HepG2 (cell line): ENCODE measurements around the gene CCDC157. TPM values are rescaled to one million over a fixed set of nuclear protein-coding genes. Genes with fewer than 3 reads are reported as not detected.

ENCODE experiments used
- ATAC-seq: fragments of 200-7000 bp; cut with Tn5 transposase; 3 replicates; pipeline ENCODE4 v1.9.1; 2020; ENCODE audit warnings: mild to moderate bottlenecking, moderate library complexity
- BruUV-seq: library from RNA; stranded (reverse); fragments of 400-500 nt; replicated peaks from 2 replicates; lab custom pipeline; 2021; lab: Mats Ljungman, UMichigan
- CTCF ChIA-PET: fragments of 300-600 bp; formaldehyde crosslinking; extraction: SDS; loops from one replicate; lab custom pipeline; 2021; ENCODE audit warnings: low total read pairs, inconsistent platforms, low intra/inter-chr PET ratio; lab: Yijun Ruan, JAX
- POLR2A ChIA-PET: fragments of 350-600 bp; sonication (Branson Sonifier 250); formaldehyde crosslinking; loops from one replicate; lab custom pipeline; 2020; ENCODE audit warnings: antibody characterized with exemption, inconsistent platforms; lab: Yijun Ruan, JAX
- DNase-seq: peaks from one replicate; pipeline ENCODE4 v3.0.0-alpha.2; 2015; ENCODE audit warnings: low spot score
- FAIRE-seq: peaks from 3 replicates; lab custom pipeline; 2011; peaks lifted over from hg19 to GRCh38; lab: Jason Lieb, UNC
- H2AFZ ChIP-seq: one replicate; pipeline ENCODE4 v1.6.1; 2011; ENCODE audit warnings: low read length, inconsistent platforms
- H3K27ac ChIP-seq: fragments of 300-600 bp; 3 replicates; pipeline ENCODE4 v1.8.0; 2011; ENCODE audit warnings: mixed run types, mild to moderate bottlenecking, mixed read lengths, low read length, inconsistent platforms; ENCODE audit not compliant: insufficient read depth; ENCODE audit errors: extremely low read length
- H3K27me3 ChIP-seq, 2 experiments: fragments of 200-600 bp in 1 of 2; 2 replicates in 1 of 2; 3 replicates in 1 of 2; pipeline versions ENCODE4 v1.6.0 to v1.8.0; 2011; ENCODE audit warnings: low read length in 2 of 2, mild to moderate bottlenecking in 2 of 2, moderate library complexity in 2 of 2, inconsistent platforms in 1 of 2; ENCODE audit not compliant: insufficient read depth in 2 of 2, control insufficient read depth in 1 of 2
- H3K36me3 ChIP-seq, 2 experiments: fragments of 200-600 bp in 1 of 2; replicated peaks in 1 of 2; 2 replicates in 1 of 2; 3 replicates in 1 of 2; pipeline versions ENCODE4 v1.5.1 to v1.8.0; 2011; ENCODE audit warnings: low read length in 2 of 2, inconsistent platforms in 1 of 2; ENCODE audit not compliant: insufficient read depth in 2 of 2, control insufficient read depth in 1 of 2
- H3K4me1 ChIP-seq: 2 replicates; pipeline ENCODE4 v1.5.1; 2012; ENCODE audit warnings: low read length, inconsistent platforms; ENCODE audit not compliant: insufficient read depth
- H3K4me2 ChIP-seq: 2 replicates; pipeline ENCODE4 v1.6.0; 2011; ENCODE audit warnings: low read depth, low read length, inconsistent platforms
- H3K4me3 ChIP-seq, 3 experiments: fragments of 200-600 bp in 1 of 3; sonication (generic), shearing (Covaris generic) in 1 of 3; replicated peaks in 1 of 3; 2 replicates each; pipeline ENCODE4 v1.5.1; 2011 to 2016; ENCODE audit warnings: low read length in 3 of 3, inconsistent platforms in 2 of 3, low read depth in 2 of 3, mild to moderate bottlenecking in 2 of 3, control low read depth in 1 of 3, mixed read lengths in 1 of 3; ENCODE audit not compliant: insufficient read depth in 1 of 3
- H3K79me2 ChIP-seq: one replicate; pipeline ENCODE4 v1.6.1; 2011; ENCODE audit warnings: low read length, inconsistent platforms; ENCODE audit not compliant: insufficient read depth
- H3K9ac ChIP-seq: 2 replicates; pipeline ENCODE4 v1.6.0; 2011; ENCODE audit warnings: mild to moderate bottlenecking, low read depth, low read length, inconsistent platforms; ENCODE audit not compliant: insufficient read depth
- H3K9me3 ChIP-seq: 2 replicates; pipeline ENCODE4 v1.5.1; 2012; ENCODE audit warnings: mild to moderate bottlenecking, low read length
- H4K20me1 ChIP-seq: 2 replicates; pipeline ENCODE4 v1.6.0; 2011; ENCODE audit warnings: inconsistent platforms, mild to moderate bottlenecking, low read length, moderate library complexity; ENCODE audit not compliant: insufficient read depth
- FOXC1 ChIP-seq: sonication (generic); formaldehyde crosslinking; IDR thresholded peaks from 2 replicates; pipeline ENCODE4 v1.8.0; 2022; ENCODE audit warnings: mild to moderate bottlenecking, missing genetic modification reagents, borderline replicate concordance
- MEIS2 ChIP-seq: sonication (generic); formaldehyde crosslinking; IDR thresholded peaks from 2 replicates; pipeline ENCODE4 v1.9.0; 2021; ENCODE audit warnings: mild to moderate bottlenecking, missing genetic modification reagents
- MTA1 ChIP-seq: sonication (generic); formaldehyde crosslinking; IDR thresholded peaks from 2 replicates; pipeline ENCODE4 v1.4.0; 2020; ENCODE audit warnings: missing genetic modification reagents, mild to moderate bottlenecking, borderline replicate concordance
- ONECUT2 ChIP-seq: sonication (generic); formaldehyde crosslinking; IDR thresholded peaks from 2 replicates; pipeline ENCODE4 v1.4.0; 2020; ENCODE audit warnings: missing genetic modification reagents
- RFXANK ChIP-seq: IDR thresholded peaks from 2 replicates; pipeline ENCODE4 v1.6.1; 2016
- RORA ChIP-seq: sonication (generic); formaldehyde crosslinking; IDR thresholded peaks from 2 replicates; pipeline ENCODE4 v1.5.0; 2020; ENCODE audit warnings: mild to moderate bottlenecking, missing genetic modification reagents, moderate library complexity
- SRF ChIP-seq: IDR thresholded peaks from 2 replicates; pipeline ENCODE4 v1.6.1; 2011; ENCODE audit warnings: mild to moderate bottlenecking, low read depth, low read length, moderate library complexity
- SUZ12 ChIP-seq: fragments of 150-350 bp; IDR thresholded peaks from 2 replicates; pipeline ENCODE4 v1.6.1; 2014; ENCODE audit warnings: low read depth, low read length
- ZC3H13 ChIP-seq: sonication (generic); formaldehyde crosslinking; IDR thresholded peaks from 2 replicates; pipeline ENCODE4 v1.8.1; 2023; ENCODE audit warnings: mild to moderate bottlenecking, missing genetic modification reagents, moderate library complexity
- ZNF382 ChIP-seq: sonication (generic); formaldehyde crosslinking; IDR thresholded peaks from 2 replicates; pipeline ENCODE4 v1.5.0; 2020; ENCODE audit warnings: missing genetic modification reagents, mild to moderate bottlenecking, borderline replicate concordance
- ZNF501 ChIP-seq: sonication (generic); formaldehyde crosslinking; IDR thresholded peaks from 2 replicates; pipeline ENCODE4 v1.5.1; 2020; ENCODE audit warnings: mild to moderate bottlenecking, moderate library complexity, missing genetic modification reagents
- ZNF790 ChIP-seq: sonication (generic); formaldehyde crosslinking; IDR thresholded peaks from 2 replicates; pipeline ENCODE4 v1.8.0; 2022; ENCODE audit warnings: missing genetic modification reagents, mild to moderate bottlenecking, borderline replicate concordance
- ZNF792 ChIP-seq: IDR thresholded peaks from 2 replicates; pipeline ENCODE4 v1.6.1; 2016
- ZNF883 ChIP-seq: sonication (generic); formaldehyde crosslinking; IDR thresholded peaks from 2 replicates; pipeline ENCODE4 v1.5.1; 2020; ENCODE audit warnings: mild to moderate bottlenecking, missing genetic modification reagents; ENCODE audit errors: not compliant biosample characterization
- WGBS: methylation state at CpG from one replicate; pipeline ENCODE4 v1.1.6; 2017; ENCODE audit warnings: low lambda C conversion rate; 5-methylcytosine and 5-hydroxymethylcytosine counted together
- in situ Hi-C: cut with HindIII; loops from 2 replicates; pipeline ENCODE4 v1.10.0; 2017; ENCODE audit warnings: low pct_unique_long_range_greater_than_20kb; ENCODE audit not compliant: extremely low pct_ligation_motif_present
- intact Hi-C: fragments of 100-400 bp; cut with micrococcal nuclease; formaldehyde crosslinking; loops from one replicate; pipeline ENCODE4 v1.10.0; 2022; ENCODE audit not compliant: unreplicated experiment
- polyA plus RNA-seq, 8 experiments: library from polyadenylated mRNA; depleted of rRNA in 3 of 8; stranded (reverse) in 7 of 8; unstranded in 1 of 8; fragments of >200 nt; fragmentation: Illumina TruSeq in 4 of 8; extraction: Trizol in 4 of 8; gene quantifications; 2 replicates each; pipeline versions ENCODE4 v1.2.1 to v1.2.3, GENCODE V29; 2011 to 2016; ENCODE audit warnings: low read depth in 4 of 8, missing spikeins in 1 of 8, mixed read lengths in 1 of 8; ENCODE audit not compliant: insufficient read depth in 1 of 8
- total RNA-seq, 5 experiments: library from RNA; depleted of rRNA; stranded (reverse); fragments of >200 nt; fragmentation: Illumina TruSeq; extraction: Trizol; gene quantifications; 2 replicates each; pipeline ENCODE4 v1.2.3, GENCODE V29; 2016; ENCODE audit warnings: low read depth in 1 of 5
- TF ChIP-seq, protein P1 (sequence below): sonication (generic); formaldehyde crosslinking; IDR thresholded peaks from 2 replicates; pipeline ENCODE4 v1.5.1; 2020; ENCODE audit warnings: missing genetic modification reagents, mild to moderate bottlenecking, borderline replicate concordance
- TF ChIP-seq, protein P2 (sequence below): sonication (generic); formaldehyde crosslinking; IDR thresholded peaks from 2 replicates; pipeline ENCODE4 v1.4.0; 2020; ENCODE audit warnings: missing genetic modification reagents, mild to moderate bottlenecking, borderline replicate concordance
- TF ChIP-seq, protein P3 (sequence below): sonication (generic); formaldehyde crosslinking; conservative IDR thresholded peaks from 2 replicates; pipeline ENCODE4 v1.5.0; 2020; ENCODE audit warnings: missing genetic modification reagents
- TF ChIP-seq, protein P4 (sequence below): IDR thresholded peaks from 2 replicates; pipeline ENCODE4 v1.6.1; 2016; ENCODE audit warnings: mild to moderate bottlenecking, missing biosample characterization, missing genetic modification reagents

CCDC157 gene
- total and polyA plus RNA-seq, 2 of the 13 experiments (the other 11 are each of a cell fraction or from before 2014, with no cell fraction given), result 1.4 to 1.6 TPM

DNA sequence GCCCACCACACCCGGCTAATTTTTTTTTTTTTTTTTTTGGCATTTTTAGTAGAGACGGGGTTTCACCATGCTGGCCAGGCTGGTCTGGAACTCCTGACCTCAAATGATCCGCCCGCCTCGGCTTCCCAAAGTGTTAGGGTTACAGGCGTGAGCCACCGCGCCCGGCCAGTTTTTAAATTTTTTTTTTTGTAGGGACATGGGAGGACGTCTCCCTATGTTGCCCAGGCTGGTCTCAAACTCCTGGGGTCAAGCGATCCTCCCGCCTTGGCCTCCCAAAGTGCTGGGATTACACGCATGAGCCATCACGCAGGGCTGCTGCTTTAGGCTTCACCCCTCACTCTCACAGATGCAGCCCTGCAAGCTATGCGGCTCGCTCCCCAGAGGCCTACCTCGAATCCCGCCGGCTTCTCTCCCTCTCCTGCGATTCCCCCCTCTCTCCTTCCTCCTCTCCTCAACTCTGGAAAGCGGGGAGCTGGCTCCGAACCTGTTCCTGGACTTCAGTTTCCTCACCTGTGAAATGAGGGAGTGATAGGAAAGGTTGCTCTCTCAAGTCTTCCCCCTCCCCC lies 926 bp downstream of the CCDC157 start:
- no TSS peak for BruUV-seq
- in situ Hi-C loops (no loop called here), intact Hi-C loops (no loop called here)
- no peak for FAIRE-seq
- CTCF ChIA-PET, result no interaction called here
- no peaks in the 10 kb centered on the region; a peak in 2 of 5 replicates for H3K27me3 ChIP-seq
- no peak overlapping the region for H3K27ac ChIP-seq
- H3K4me1 ChIP-seq, result peaks cover 39% of the 10 kb centered on the region
- POLR2A ChIA-PET, result interaction anchor here (1.1 to 2.0 kb wide), 4 partner anchors 30 to 65 kb away, joined by 4 to 39 read pairs (median 15); partner anchors contain the start of genes RNF215 and TBC1D10A
- TF ChIP-seq ZNF790, result no peak
- no peak for TF ChIP-seq RORA (CRISPR knock-in tag)
- TF ChIP-seq ZC3H13 (CRISPR knock-in tag), result no peak
- TF ChIP-seq MEIS2 (CRISPR knock-in tag), result no peak
- TF ChIP-seq SUZ12, result no peak
- no peak for TF ChIP-seq FOXC1
- TF ChIP-seq, protein P1, sequence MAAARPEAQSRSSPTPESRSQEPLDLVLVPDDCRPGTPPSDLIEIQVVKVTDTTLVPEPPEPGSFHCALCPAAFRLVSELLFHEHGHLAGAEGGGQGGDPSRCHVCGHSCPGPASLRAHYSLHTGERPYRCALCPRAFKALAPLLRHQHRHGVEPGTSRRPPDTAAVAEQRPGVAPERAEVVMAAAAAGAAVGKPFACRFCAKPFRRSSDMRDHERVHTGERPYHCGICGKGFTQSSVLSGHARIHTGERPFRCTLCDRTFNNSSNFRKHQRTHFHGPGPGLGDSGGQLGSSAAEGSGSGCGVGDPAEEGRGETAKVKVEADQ (CRISPR knock-in tag), result no peak
- TF ChIP-seq ONECUT2 (CRISPR knock-in tag), result no peak
- TF ChIP-seq, protein P2, sequence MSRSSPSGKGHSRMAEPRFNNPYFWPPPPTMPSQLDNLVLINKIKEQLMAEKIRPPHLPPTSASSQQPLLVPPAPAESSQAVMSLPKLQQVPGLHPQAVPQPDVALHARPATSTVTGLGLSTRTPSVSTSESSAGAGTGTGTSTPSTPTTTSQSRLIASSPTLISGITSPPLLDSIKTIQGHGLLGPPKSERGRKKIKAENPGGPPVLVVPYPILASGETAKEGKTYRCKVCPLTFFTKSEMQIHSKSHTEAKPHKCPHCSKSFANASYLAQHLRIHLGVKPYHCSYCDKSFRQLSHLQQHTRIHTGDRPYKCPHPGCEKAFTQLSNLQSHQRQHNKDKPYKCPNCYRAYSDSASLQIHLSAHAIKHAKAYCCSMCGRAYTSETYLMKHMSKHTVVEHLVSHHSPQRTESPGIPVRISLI (CRISPR knock-in tag), result no peak
- TF ChIP-seq SRF, result no peak
- TF ChIP-seq, protein P3, sequence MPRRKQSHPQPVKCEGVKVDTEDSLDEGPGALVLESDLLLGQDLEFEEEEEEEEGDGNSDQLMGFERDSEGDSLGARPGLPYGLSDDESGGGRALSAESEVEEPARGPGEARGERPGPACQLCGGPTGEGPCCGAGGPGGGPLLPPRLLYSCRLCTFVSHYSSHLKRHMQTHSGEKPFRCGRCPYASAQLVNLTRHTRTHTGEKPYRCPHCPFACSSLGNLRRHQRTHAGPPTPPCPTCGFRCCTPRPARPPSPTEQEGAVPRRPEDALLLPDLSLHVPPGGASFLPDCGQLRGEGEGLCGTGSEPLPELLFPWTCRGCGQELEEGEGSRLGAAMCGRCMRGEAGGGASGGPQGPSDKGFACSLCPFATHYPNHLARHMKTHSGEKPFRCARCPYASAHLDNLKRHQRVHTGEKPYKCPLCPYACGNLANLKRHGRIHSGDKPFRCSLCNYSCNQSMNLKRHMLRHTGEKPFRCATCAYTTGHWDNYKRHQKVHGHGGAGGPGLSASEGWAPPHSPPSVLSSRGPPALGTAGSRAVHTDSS, result no peak
- no peak for TF ChIP-seq ZNF883 (CRISPR knock-in tag)
- TF ChIP-seq, protein P4, sequence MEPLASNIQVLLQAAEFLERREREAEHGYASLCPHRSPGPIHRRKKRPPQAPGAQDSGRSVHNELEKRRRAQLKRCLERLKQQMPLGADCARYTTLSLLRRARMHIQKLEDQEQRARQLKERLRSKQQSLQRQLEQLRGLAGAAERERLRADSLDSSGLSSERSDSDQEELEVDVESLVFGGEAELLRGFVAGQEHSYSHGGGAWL (CRISPR knock-in tag), result no peak
- no peak for TF ChIP-seq ZNF501
- no peak for TF ChIP-seq ZNF382 (CRISPR knock-in tag)
- no peak for TF ChIP-seq ZNF792 (CRISPR knock-in tag)
- TF ChIP-seq RFXANK (CRISPR knock-in tag), result no peak
- TF ChIP-seq MTA1 (CRISPR knock-in tag), result no peak
- no peaks in the 10 kb centered on the region for H3K9me3 ChIP-seq
- H2AFZ ChIP-seq, result no peak overlapping the region
- no peak for DNase-seq
- H4K20me1 ChIP-seq, result peaks cover 19% of the 10 kb centered on the region
- H3K36me3 ChIP-seq, result peaks cover 0 to 16% of the 10 kb centered on the region in 2 experiments; a peak in 3 of 5 replicates
- H3K9ac ChIP-seq, result no peak overlapping the region
- H3K4me2 ChIP-seq, result peak overlapping the region; percentile 83
- H3K4me3 ChIP-seq, result peak overlapping the region in 2 of 3 experiments; percentile 96 to 99; a peak in 2 of 6 replicates
- H3K79me2 ChIP-seq, result peaks cover 27% of the 10 kb centered on the region
- ATAC-seq, result no peak
- WGBS, result 88% methylated on average over 22 of the region's 22 CpGs
